GM12892 (cell line): ENCODE data around the gene ARHGAP9.

Experiments
- DNase-seq: peaks from one replicate; pipeline ENCODE4 v3.0.0; 2011; ENCODE audit not compliant: insufficient read length
- FAIRE-seq: peaks from 2 replicates; lab custom pipeline; 2011; peaks lifted over from hg19 to GRCh38; lab: Jason Lieb, UNC
- POLR2A ChIP-seq: IDR thresholded peaks from 2 replicates; pipeline ENCODE4 v1.6.1; 2011; ENCODE audit warnings: low read depth, low read length, control low read depth
- POLR2AphosphoS5 ChIP-seq: IDR thresholded peaks from 2 replicates; pipeline ENCODE4 v1.6.1; 2011; ENCODE audit warnings: low read depth, low read length, control low read depth
- TAF1 ChIP-seq: IDR thresholded peaks from 2 replicates; pipeline ENCODE4 v1.6.1; 2011; ENCODE audit warnings: low read depth, mild to moderate bottlenecking, control low read depth, low read length, borderline replicate concordance

ARHGAP9 gene

GRCh38 chr12:57487597-57488401, 8.1 kb upstream of the ARHGAP9 start, which contains the start of gene MARS1:
Gene MARS1, plus strand, starts transcription at chr12:57488068. Its CDS starts 23 bp downstream, at chr12:57488091.
- peak; percentile 88 for TF ChIP-seq POLR2A
- TF ChIP-seq TAF1, result no peak
- TF ChIP-seq POLR2AphosphoS5, result peak; percentile 89

GRCh38 chr12:57487055-57487596, 7.5 kb upstream of the ARHGAP9 start:
- TF ChIP-seq POLR2A (no peak), POLR2AphosphoS5 (no peak), TAF1 (no peak)

More at GRCh38 chr12:57487597-57488401, 8.1 kb upstream of the ARHGAP9 start, which contains the start of gene MARS1:
- FAIRE-seq (peak; percentile 90), DNase-seq (peak; percentile 84)

GRCh38 chr12:57485695-57486094, 6.0 kb upstream of the ARHGAP9 start:
- no peak for TF ChIP-seq POLR2AphosphoS5
- TF ChIP-seq TAF1, result no peak
- TF ChIP-seq POLR2A, result no peak
- no peak for DNase-seq
- no peak for FAIRE-seq

More at GRCh38 chr12:57487055-57487596, 7.5 kb upstream of the ARHGAP9 start:
- DNase-seq (no peak), FAIRE-seq (no peak)

- FAIRE-seq, result no peak
- DNase-seq, result no peak
- TF ChIP-seq POLR2A (no peak), POLR2AphosphoS5 (no peak), TAF1 (no peak)
These were observed 3.8 kb upstream of the ARHGAP9 start for GRCh38 chr12:57483466-57483865.

GRCh38 chr12:57481671-57482070, 2.0 kb upstream of the ARHGAP9 start:
- TF ChIP-seq POLR2AphosphoS5 (no peak), POLR2A (no peak), TAF1 (no peak)
- FAIRE-seq (no peak), DNase-seq (no peak)

- DNase-seq (no peak), FAIRE-seq (peak; percentile 78)
- no peak for TF ChIP-seq POLR2AphosphoS5
- no peak for TF ChIP-seq POLR2A
- no peak for TF ChIP-seq TAF1
These were observed 657 bp downstream of the ARHGAP9 start for GRCh38 chr12:57479043-57479375.

GRCh38 chr12:57477710-57478681, 1.7 kb downstream of the ARHGAP9 start:
- FAIRE-seq (peak; percentile 89), DNase-seq (peak; percentile 55)
- TF ChIP-seq POLR2AphosphoS5 (peak; percentile 78), POLR2A (peak; percentile 58; the same call in 1 of the 2 replicates), TAF1 (no peak)

GRCh38 chr12:57476993-57477709, 2.5 kb downstream of the ARHGAP9 start:
- no peak for DNase-seq
- TF ChIP-seq TAF1, result no peak
- no peak for TF ChIP-seq POLR2A
- no peak for TF ChIP-seq POLR2AphosphoS5
- peak; percentile 58 for FAIRE-seq

- TF ChIP-seq POLR2A (peak; percentile 54), POLR2AphosphoS5 (peak; percentile 45; the same call in 1 of the 2 replicates), TAF1 (no peak)
- peak; percentile 99 for FAIRE-seq
- DNase-seq, result peak; percentile 83
These were observed 3.3 kb downstream of the ARHGAP9 start for GRCh38 chr12:57476162-57476992.
